ENCODE results near the gene NOXO1.
"Not testable (repeated sequence)": the region's sequence is repeated elsewhere in the genome, so short reads cannot be mapped to it uniquely, and the experiment has no call there.

GRCh38 chr16:2011726-2012125 lies 30.5 kb upstream of the NOXO1 start:
- TF ChIP-seq CTCF (IDR thresholded peaks at IDR 0.05; ENCODE audit: poor library complexity, severe bottlenecking); EZH2 (IDR thresholded peaks at IDR 0.05; ENCODE audit: borderline replicate concordance, insufficient read depth, low read length, poor library complexity, severe bottlenecking); TAF1 (IDR thresholded peaks at IDR 0.05; ENCODE audit: low read depth); EP300 (conservative IDR thresholded peaks at IDR 0.05; ENCODE audit: poor library complexity, severe bottlenecking); RAD21 (conservative IDR thresholded peaks at IDR 0.05): not testable (repeated sequence)

All from neural cell (in vitro differentiated cells).